Measurements from ENCODE around the gene PEX11G.

Gene PEX11G

DNA sequence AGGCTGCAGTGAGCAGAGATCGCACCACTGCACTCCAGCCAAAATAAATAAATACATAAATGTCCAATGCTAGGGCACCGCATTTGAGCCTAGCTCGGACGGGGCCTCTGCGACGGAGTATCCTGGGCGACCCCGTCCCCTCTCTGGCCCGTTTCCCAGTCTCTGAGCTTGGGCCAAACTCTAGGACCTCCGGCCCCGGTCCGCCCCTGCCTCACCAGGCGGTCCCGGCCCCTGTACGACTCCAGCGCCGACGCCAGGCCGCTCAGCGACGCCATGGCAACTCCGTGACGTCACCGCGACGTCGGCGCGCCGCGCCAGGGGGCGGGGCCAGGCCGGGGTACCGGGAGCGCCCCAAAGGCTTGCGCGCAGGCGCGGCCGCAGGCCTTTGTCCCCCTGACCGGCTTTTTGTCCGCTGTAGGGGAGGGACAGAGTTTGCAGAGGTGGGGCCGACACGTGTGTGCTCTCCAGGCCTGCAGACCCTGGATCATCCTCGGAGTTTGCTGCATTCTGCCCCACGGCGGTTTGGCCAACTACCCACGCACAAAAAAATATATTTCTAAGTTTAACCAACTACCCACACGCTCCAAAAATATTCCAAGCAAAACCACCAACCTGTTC, at the start of gene PEX11G:
Gene PEX11G (minus strand): TSS at position 300 of the 618 bp plus-strand sequence. CDS start 25 bp downstream, at position 275.
- peak; percentile 85 for DNase-seq (ENCODE audit: low spot score)

GRCh38 chr19:7535998-7536695, 47.3 kb upstream of the PEX11G start:
- no peak for DNase-seq (ENCODE audit: low spot score)

DNA sequence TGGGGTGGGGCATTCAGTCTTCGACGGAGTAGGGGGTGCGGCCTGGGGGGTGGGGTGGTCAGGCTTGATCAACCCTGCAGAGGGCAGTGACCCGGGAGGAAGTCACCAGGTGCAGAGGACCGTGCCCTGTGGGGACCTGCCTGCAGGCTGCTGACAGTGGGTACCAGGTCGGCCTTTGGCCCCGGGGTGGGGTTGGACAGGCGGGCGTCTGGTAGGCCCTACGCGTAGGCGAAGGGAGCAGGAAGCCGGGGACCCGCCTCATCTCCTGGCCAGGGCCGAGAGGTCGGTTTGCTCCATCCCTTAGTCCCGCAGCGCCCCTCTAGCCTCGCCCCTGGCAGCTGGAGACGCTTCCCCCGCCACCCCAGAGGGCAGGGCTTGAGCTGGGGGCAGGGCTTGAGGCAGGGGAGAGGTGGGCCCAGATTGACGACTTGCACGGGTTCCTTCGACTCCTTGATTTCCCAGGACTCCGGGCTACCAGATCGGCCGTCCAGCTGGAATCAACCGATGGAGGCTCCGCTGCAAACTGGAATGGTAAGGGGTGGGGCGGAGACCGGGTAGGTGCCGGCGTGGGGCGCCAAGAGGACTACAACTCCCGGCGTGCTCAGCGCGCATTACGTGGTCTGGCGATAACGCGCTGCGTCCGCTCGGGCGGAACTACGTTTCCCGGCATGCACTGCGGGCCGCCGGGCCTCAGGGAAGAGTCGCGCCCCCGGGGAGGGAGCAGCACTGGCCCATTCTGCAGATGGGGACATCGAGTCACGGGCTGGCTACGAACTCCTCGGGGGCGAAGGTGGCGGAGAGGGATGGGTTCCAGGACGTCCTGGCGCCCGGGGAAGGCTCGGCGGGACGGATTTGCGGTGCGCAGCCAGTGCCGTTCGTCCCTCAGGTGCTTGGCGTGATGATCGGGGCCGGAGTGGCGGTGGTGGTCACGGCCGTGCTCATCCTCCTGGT, 46.5 kb upstream of the PEX11G start, which contains the start of gene PNPLA6:
Gene PNPLA6 (plus strand): TSS at position 671 of the 951 bp plus-strand sequence. CDS start 72 bp downstream, at position 743.
- peak; percentile 90 for DNase-seq (ENCODE audit: low spot score)

DNA sequence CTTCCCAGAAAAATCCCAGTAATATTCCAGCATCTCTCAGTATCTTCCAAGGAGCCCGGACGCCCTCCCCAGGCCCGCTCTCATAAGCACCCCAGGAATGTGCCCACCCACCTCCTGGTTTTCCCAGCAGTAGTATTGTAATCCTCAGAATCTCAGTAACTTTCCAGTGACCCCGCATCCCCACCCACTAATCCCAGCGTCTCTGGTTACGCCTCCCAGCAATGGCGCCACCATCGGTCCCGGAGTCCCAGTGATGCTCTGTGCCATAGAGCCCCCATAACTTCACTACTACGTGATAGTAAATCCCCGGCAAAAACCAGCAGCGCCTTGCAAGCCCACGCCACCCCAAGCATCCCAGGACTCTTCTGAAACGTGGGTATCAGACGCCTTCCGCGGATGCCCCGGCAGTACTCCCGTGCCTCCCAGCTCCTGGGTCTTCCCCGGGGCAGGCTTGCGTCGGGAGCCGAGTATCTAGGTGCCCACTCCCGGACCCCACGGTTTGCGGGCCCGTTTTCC, 45.8 kb upstream of the PEX11G start:
- DNase-seq (ENCODE audit: low spot score): peak; percentile 67

GRCh38 chr19:7533925-7534480, 45.2 kb upstream of the PEX11G start:
- DNase-seq (ENCODE audit: low spot score): peak; percentile 83

DNA sequence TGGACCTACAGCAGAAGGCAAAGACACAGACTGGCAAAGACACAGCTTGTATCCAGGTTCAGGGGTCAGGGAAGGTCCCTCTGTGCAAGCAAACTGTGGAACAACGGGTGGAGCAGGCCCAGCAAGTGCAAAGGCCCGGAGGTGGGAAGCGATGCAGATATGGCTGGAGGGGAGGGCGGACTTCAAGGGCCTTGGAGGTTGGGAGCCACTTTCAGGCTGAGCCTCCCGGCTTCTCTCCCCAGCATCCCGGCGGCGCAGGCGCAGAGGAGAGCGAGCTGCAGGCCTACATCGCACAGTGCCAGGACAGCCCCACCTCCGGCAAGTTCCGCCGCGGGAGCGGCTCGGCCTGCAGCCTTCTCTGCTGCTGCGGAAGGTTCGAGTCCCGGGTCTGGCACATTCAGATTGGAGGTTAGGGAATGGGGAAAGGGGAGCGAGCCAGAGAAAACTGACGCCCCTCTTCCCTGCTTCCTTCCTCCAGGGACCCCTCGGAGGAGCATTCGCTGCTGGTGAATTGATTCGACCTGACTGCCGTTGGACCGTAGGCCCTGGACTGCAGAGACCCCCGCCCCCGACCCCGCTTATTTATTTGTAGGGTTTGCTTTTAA, 44.5 kb upstream of the PEX11G start:
- DNase-seq (ENCODE audit: low spot score): no peak

GRCh38 chr19:7529610-7530490, 41.0 kb upstream of the PEX11G start:
- no peak for DNase-seq (ENCODE audit: low spot score)

DNA sequence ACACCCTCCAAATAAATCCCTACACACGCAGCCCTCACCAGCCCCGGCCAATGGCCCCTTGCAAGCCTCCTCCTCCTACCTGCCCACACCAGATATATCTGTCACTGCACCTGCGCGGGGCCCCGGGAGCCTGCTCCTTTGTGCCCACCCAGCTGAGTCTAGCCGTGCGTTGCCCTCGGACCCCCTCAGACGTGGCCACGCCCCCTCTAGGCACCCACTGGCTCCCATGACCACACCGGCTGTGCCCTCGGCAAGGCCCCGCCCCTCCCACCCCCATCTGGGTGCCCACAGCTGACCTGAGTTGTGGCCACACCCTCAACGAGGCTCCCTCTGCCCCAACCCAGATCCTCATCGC, 40.4 kb upstream of the PEX11G start:
- no peak for DNase-seq (ENCODE audit: low spot score)

DNA sequence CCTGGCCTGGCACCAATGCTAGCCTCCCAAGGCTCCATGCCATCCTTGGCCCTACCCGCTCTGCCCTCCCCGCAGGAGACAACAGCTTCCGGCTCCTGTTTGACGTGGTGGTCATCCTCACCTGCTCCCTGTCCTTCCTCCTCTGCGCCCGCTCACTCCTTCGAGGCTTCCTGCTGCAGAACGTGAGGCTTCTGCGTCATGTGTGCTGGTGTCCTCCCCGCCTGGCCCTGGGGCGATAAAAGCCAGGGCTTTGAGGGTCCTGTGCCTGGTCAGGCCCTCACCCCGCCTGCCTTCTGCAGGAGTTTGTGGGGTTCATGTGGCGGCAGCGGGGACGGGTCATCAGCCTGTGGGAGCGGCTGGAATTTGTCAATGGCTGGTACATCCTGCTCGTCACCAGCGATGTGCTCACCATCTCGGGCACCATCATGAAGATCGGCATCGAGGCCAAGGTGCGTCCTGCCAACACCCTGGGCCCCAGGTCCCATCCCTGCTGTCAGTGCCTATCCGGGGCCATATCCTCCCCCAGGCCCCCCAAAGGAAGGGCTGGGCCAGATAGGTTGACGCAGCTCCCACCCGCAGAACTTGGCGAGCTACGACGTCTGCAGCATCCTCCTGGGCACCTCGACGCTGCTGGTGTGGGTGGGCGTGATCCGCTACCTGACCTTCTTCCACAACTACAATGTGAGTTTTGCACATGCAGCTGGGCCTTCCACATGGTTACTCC, 39.8 kb upstream of the PEX11G start:
- DNase-seq (ENCODE audit: low spot score): no peak

- no peak for DNase-seq (ENCODE audit: low spot score)
Observed at GRCh38 chr19:7528192-7528519, 39.3 kb upstream of the PEX11G start.

GRCh38 chr19:7527516-7528191, 38.8 kb upstream of the PEX11G start:
- DNase-seq (ENCODE audit: low spot score): no peak

- no peak for DNase-seq (ENCODE audit: low spot score)
Observed at GRCh38 chr19:7526059-7526929, 37.5 kb upstream of the PEX11G start.

DNA sequence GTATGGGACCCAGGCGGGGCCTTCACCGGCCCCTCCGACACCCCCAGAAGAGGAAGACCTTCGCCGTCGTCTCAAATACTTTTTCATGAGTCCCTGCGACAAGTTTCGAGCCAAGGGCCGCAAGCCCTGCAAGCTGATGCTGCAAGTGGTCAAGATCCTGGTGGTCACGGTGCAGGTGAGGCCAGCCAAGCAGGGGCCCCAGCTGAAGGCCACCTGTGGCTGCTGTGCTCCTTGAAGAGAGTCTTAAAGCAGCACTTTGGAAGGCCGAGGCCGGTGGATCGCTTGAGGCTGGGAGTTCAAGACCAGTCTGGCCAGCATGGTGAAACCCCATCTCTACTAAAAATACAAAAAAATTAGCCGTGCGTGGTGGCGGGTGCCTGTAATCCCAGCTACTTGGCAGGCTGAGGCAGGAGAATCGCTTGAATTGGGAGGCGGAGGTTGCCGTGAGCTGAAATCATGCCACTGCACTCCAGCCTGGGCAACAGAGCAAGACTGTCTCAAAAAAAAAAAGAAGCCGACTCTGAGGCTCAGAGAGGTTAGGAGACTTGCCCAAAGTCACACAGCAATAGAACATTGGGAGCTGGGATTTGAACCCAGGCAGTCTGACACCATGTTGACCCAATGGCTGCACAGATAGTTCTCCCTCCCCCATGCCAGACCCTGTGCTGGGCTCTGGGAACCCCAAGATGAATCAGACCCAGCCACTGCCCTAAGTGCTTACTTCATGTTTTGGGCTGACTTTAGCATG, 36.3 kb upstream of the PEX11G start:
- DNase-seq (ENCODE audit: low spot score): no peak

DNA sequence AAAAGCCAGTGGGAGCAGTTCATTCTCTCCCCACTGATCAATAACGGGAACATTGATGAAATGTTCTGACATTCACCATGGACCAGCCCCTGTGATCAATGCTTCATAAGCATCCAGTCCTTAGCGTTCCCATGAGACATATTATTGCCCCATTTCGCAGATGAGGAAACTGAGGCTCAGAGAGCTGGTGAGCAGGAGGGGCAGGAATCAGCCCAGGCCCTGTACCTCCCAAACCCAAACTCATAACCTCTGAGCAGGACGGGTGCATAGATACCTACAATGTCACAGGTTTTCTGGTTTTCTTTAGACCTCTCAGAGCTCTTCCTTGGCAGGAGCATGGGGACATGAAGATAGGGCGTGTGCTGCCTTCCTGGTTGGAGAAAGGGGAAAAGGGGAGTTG, 35.7 kb upstream of the PEX11G start:
- DNase-seq (ENCODE audit: low spot score): no peak

GRCh38 chr19:7522923-7523667, 34.3 kb upstream of the PEX11G start:
- DNase-seq (ENCODE audit: low spot score): no peak

GRCh38 chr19:7522072-7522922, 33.5 kb upstream of the PEX11G start, which contains the start of gene MCOLN1:
Gene MCOLN1 (plus strand): TSS chr19:7522624. CDS start chr19:7522751, 127 bp downstream.
- DNase-seq (ENCODE audit: low spot score): peak; percentile 95

Data from SW480 (cell line).